Measurements from ENCODE around the gene CSMD2.

CSMD2 gene

DNA sequence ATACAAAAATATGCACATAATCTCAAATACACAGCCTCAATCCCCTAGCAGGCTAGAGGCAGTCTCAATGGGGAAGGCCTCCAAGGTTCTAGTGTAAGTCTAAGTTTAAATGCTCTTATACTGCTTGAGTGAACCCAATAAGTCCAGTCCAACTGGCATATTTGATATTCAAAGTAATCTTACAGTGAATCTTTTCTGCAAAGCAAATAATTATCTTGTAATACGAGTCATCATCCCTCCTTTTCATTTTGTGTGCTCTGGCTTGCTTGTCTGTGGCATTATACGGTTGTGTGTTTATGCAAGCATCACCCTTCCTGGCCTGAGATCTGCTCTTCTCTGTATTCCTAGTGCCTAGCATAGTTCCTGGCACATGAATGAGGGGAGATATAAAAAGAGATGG lies 468.1 kb downstream of the CSMD2 start:
- Histone ChIP-seq H3K27ac (no peak overlapping the region), H3K9me3 (no peaks in the 10 kb centered on the region), H3K27me3 (no peaks in the 10 kb centered on the region), H3K9ac (no peak overlapping the region), H3K4me2 (no peak overlapping the region), H3K4me1 (no peaks in the 10 kb centered on the region), H3K4me3 (no peak overlapping the region), H4K20me1 (no peaks in the 10 kb centered on the region), H3K36me3 (no peaks in the 10 kb centered on the region)
- no peak for TF ChIP-seq Cebpa-rat (IDR thresholded peaks at IDR 0.05)

GRCh38 chr1:33696311-33696710 lies 468.7 kb downstream of the CSMD2 start:
- TF ChIP-seq Cebpa-rat (IDR thresholded peaks at IDR 0.05) = no peak
- no peaks in the 10 kb centered on the region for H4K20me1 ChIP-seq
- no peaks in the 10 kb centered on the region for H3K36me3 ChIP-seq
- no peaks in the 10 kb centered on the region for H3K4me1 ChIP-seq
- no peak overlapping the region for H3K9ac ChIP-seq
- H3K4me3 ChIP-seq = no peak overlapping the region
- no peaks in the 10 kb centered on the region for H3K9me3 ChIP-seq
- H3K27ac ChIP-seq = no peak overlapping the region
- H3K4me2 ChIP-seq = no peak overlapping the region
- no peaks in the 10 kb centered on the region for H3K27me3 ChIP-seq

DNA sequence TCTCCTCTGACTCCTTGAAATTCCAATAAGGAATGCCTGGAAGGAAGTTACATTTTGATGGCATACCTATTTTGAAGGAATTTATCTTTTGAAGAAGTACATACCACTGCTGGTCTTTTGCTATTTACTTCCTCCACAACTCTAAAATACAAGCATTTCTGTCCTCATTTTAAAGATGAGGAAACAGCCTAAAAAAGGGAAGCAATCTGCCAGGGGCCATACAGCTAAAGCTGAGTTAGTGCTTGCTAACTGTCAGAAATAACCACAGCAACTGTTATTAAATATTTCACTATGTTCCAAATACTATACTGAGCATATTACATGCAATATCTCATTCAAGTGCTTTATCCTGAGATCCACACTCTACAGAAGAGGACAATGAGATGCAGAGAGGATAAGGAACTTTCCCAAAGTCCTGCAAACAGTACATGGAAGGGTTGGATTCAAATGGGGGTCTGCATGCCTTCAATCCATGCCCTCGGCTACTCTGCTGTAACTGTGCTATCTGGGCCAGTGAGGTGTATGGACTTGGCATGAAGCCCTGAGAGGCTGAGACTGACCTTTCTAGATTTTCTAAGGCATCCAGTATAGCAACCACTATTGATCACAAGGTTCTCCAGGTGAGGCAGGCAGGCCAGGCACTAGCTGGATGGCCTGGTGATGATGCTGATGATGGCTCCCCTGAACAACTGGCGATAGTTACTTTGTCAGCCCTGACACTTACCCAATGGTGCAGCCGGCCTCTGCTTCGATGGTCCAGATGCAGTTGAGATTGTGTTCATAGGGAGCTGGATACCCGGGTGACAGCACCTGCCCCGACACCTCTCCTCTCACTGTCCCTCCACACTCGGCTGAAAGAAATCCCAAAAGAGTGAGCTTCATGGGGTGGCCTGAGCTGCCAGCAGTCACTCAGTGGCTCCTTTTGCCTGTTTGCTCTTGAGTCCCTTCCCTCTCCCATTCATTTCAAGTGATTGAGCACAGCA lies 472.5 kb downstream of the CSMD2 start:
- Histone ChIP-seq H3K36me3 (no peaks in the 10 kb centered on the region), H4K20me1 (no peaks in the 10 kb centered on the region), H3K9ac (no peak overlapping the region), H3K4me3 (no peak overlapping the region), H3K27me3 (no peaks in the 10 kb centered on the region), H3K9me3 (no peaks in the 10 kb centered on the region), H3K4me1 (no peaks in the 10 kb centered on the region), H3K4me2 (no peak overlapping the region), H3K27ac (no peak overlapping the region)
- TF ChIP-seq Cebpa-rat (IDR thresholded peaks at IDR 0.05) = no peak

- no peaks in the 10 kb centered on the region for H3K4me1 ChIP-seq
- no peak overlapping the region for H3K4me2 ChIP-seq
- H3K9me3 ChIP-seq = no peaks in the 10 kb centered on the region
- no peaks in the 10 kb centered on the region for H3K27me3 ChIP-seq
- H3K9ac ChIP-seq = no peak overlapping the region
- H4K20me1 ChIP-seq = no peaks in the 10 kb centered on the region
- TF ChIP-seq Cebpa-rat (IDR thresholded peaks at IDR 0.05) = no peak
- H3K27ac ChIP-seq = no peak overlapping the region
- H3K36me3 ChIP-seq = no peaks in the 10 kb centered on the region
- H3K4me3 ChIP-seq = no peak overlapping the region
These were observed 478.0 kb downstream of the CSMD2 start for GRCh38 chr1:33687000-33687399.

DNA sequence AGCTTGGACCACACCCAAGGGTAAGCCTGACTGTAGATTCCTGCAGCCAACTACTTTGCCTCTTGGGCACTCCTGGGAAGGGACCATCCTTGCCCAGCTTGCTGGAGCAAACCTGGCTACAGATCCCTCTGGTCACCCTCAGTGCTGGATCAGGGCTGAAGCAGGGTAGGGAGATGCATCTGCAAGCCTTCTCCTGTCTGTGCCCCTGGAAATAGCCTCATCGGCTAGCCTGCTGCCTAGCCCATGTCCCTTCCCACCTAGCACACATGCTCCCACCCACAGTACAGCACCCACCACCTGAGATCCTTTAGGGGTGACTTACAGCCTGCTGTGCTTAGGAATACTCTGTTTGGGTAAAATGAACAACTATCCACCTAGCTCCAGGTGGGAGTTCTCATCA lies 478.5 kb downstream of the CSMD2 start:
- no peaks in the 10 kb centered on the region for H4K20me1 ChIP-seq
- no peak overlapping the region for H3K4me2 ChIP-seq
- H3K9me3 ChIP-seq = no peaks in the 10 kb centered on the region
- TF ChIP-seq Cebpa-rat (IDR thresholded peaks at IDR 0.05) = no peak
- no peaks in the 10 kb centered on the region for H3K4me1 ChIP-seq
- no peak overlapping the region for H3K4me3 ChIP-seq
- H3K36me3 ChIP-seq = no peaks in the 10 kb centered on the region
- H3K27ac ChIP-seq = no peak overlapping the region
- no peak overlapping the region for H3K9ac ChIP-seq
- H3K27me3 ChIP-seq = no peaks in the 10 kb centered on the region

DNA sequence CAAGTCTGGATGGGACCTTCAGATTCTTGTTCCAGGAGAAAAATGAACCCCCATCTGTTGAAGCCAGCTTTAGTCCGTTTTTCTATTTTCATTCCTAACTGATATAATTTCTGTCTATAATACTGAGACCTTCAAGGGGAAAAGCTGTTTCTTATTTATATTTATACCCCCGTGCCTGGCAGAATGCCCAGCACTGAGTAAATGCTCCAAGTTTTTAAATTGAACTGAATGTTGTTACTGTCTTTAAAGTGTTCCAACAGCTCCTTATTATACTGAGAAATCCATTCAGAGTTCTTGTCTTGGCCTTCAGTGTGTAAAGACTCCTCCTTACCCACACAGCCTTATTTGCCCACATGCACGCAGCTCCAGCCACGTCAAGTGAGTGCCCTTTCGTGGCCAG lies 479.8 kb downstream of the CSMD2 start:
- Histone ChIP-seq H3K4me2 (no peak overlapping the region), H3K4me1 (no peaks in the 10 kb centered on the region), H3K9ac (no peak overlapping the region), H3K27me3 (no peaks in the 10 kb centered on the region), H3K36me3 (no peaks in the 10 kb centered on the region), H4K20me1 (no peaks in the 10 kb centered on the region), H3K4me3 (no peak overlapping the region), H3K27ac (no peak overlapping the region), H3K9me3 (no peaks in the 10 kb centered on the region)
- no peak for TF ChIP-seq Cebpa-rat (IDR thresholded peaks at IDR 0.05)

- Histone ChIP-seq H3K27me3 (no peaks in the 10 kb centered on the region), H3K4me1 (no peaks in the 10 kb centered on the region), H3K27ac (no peak overlapping the region), H4K20me1 (no peaks in the 10 kb centered on the region), H3K9ac (no peak overlapping the region), H3K4me3 (no peak overlapping the region), H3K9me3 (no peaks in the 10 kb centered on the region), H3K36me3 (no peaks in the 10 kb centered on the region), H3K4me2 (no peak overlapping the region)
- TF ChIP-seq Cebpa-rat (IDR thresholded peaks at IDR 0.05) = no peak
These were observed 480.4 kb downstream of the CSMD2 start for GRCh38 chr1:33684396-33685179.

DNA sequence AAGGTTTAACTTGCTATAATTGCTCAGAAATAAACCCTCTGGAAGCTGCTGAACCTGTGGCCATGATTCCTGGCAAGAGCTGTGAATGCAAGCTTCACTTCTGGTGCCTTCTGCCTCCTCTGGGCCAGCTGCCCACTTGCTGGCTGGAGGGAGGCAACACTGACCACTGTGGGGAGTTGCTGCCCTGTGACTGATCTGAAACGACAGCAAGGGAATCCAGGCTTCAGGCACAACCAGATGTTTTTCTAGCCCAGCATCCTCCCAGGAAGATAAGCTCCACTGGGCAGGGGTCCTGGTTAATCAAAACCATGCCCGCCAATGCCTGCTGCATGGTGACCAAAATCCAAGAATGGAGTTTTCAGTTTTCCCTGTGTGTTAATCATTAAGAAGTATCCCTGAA lies 481.1 kb downstream of the CSMD2 start:
- Histone ChIP-seq H3K27ac (no peak overlapping the region), H3K36me3 (no peaks in the 10 kb centered on the region), H3K4me1 (no peaks in the 10 kb centered on the region), H3K27me3 (no peaks in the 10 kb centered on the region), H4K20me1 (no peaks in the 10 kb centered on the region), H3K4me3 (no peak overlapping the region), H3K9me3 (no peaks in the 10 kb centered on the region), H3K9ac (no peak overlapping the region), H3K4me2 (no peak overlapping the region)
- no peak for TF ChIP-seq Cebpa-rat (IDR thresholded peaks at IDR 0.05)

DNA sequence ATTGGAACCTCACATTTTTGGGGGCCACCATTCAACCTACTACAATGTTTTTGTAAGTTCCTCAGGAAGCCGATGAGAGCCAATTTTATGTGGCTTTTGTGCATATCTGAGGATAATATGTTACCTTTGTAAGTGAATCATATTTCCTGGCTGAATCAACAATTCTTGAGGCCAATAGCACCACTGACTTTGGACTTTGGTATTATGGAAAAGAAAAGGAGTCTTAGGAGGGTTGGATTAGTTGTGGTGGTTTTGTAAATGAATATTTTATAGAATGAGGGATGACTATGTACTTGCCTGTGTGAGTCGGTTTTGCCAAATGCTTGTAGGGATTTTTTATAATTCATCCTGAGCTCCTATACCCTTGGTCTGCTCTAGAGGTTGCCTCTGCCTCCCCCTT lies 482.7 kb downstream of the CSMD2 start:
- no peak for TF ChIP-seq Cebpa-rat (IDR thresholded peaks at IDR 0.05)
- no peak overlapping the region for H3K4me3 ChIP-seq
- no peaks in the 10 kb centered on the region for H3K36me3 ChIP-seq
- H4K20me1 ChIP-seq = no peaks in the 10 kb centered on the region
- no peak overlapping the region for H3K4me2 ChIP-seq
- H3K4me1 ChIP-seq = no peaks in the 10 kb centered on the region
- H3K9me3 ChIP-seq = no peaks in the 10 kb centered on the region
- no peaks in the 10 kb centered on the region for H3K27me3 ChIP-seq
- H3K27ac ChIP-seq = no peak overlapping the region
- H3K9ac ChIP-seq = no peak overlapping the region

DNA sequence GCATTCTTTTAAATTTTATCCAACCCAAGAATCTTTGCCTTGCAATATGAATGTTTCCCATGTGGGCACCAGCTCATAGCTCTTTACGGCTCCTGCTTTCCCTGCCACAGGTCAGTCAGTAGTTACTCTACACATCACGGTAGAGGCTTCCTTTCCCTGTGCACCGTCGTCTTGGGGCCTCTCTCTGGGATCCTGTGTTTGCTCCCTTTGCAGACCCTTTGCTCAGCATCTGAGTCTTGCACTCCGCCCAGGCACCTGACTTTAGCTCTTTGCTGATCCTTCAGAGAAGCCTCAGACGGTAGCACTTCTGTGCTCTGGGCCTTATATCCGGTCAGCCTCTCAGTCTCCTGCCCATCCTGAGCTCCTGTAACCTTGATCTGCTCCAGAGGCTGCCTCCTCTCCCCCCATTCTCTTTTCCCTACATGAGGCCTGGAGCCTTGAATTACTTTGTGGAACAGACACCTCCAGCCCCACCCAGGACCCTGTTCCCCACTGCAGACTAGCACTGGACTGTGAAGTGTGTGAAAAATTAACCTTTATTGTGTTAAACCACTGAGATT lies 484.7 kb downstream of the CSMD2 start:
- H3K36me3 ChIP-seq = no peaks in the 10 kb centered on the region
- no peak overlapping the region for H3K9ac ChIP-seq
- H3K27ac ChIP-seq = no peak overlapping the region
- no peaks in the 10 kb centered on the region for H3K9me3 ChIP-seq
- no peaks in the 10 kb centered on the region for H3K27me3 ChIP-seq
- no peak overlapping the region for H3K4me2 ChIP-seq
- H3K4me1 ChIP-seq = no peaks in the 10 kb centered on the region
- TF ChIP-seq Cebpa-rat (IDR thresholded peaks at IDR 0.05) = no peak
- no peak overlapping the region for H3K4me3 ChIP-seq
- no peaks in the 10 kb centered on the region for H4K20me1 ChIP-seq
